Limb (tissue), 2 donors: ENCODE results near the gene STON1.
"Not testable (repeated sequence)": the region's sequence is repeated elsewhere in the genome, so short reads cannot be mapped to it uniquely, and the experiment has no call there.

ENCODE experiments used
- DNase-seq, 2 donors: peaks; one replicate each; pipeline ENCODE4 v3.0.0-alpha.2; 2016; ENCODE audit errors: extremely low spot score in 2 of 2

The STON1 gene

DNA sequence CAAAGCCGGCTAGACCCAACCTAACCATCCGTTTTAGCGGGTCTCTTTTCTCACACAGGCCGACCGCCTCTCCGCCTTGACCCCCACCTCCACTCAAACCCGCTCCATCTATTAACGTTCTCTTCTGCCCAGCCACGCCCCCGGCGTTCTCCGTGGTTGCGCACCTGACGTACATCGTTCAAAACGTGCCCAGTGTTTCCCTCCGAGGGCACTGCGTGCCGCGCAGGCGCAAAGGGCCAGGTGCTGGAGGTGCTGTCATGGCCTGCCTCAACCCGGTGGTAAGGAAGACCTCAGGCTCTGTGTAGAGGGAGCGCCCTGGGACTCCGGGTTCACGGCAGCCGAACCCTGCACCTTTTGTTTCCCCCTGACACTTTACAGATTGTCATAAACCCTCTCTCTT, 87.7 kb downstream of the STON1 start, which contains the start of gene GTF2A1L:
GTF2A1L (plus strand) TSS at position 239 of the 400 bp plus-strand sequence; CDS start at position 258, 19 bp downstream.
- DNase-seq, result no peak

DNA sequence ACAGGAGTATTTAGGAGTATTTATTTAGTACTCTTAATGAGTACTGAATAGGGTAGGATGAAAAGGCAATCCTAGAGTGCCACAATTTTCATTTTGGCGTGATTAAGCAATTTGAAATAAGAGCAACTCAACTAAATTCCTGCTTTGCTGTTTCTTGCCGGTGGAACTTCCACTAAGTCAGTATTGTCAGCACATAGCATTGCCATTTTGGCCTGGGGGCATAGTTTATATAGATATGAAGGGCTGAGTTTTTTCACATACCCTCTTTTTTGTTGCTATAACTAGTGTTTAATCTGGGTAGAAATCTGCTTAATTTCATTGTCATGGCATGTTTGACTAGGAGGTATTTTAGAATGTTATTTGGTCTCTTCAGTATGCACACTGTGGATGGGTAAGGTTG, 89.6 kb downstream of the STON1 start:
- DNase-seq, result no peak

GRCh38 chr2:48620604-48621003, 90.7 kb downstream of the STON1 start:
- no peak for DNase-seq

- not testable (repeated sequence) for DNase-seq
Observed at GRCh38 chr2:48622691-48623090, 92.7 kb downstream of the STON1 start.

- DNase-seq, result no peak
Observed at GRCh38 chr2:48624696-48625095, 94.7 kb downstream of the STON1 start.

DNA sequence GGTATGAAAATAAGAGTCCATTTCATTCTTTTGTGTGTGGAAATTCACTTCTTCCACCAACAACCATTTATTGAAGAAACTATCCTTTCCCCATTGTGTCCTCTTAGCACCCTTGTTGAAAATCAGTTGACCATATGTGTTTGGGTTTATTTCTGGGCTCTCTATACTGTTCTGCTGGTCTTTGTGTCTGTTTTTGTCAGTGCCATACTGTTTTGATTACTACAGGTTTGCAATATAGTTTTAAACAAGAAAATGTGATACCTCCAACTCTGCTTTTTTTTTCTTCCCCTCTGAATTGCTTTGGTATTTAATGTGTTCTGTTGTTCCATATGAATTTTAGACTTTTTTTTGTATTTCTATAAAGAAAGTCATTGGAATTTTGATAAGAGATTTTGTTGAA, 96.1 kb downstream of the STON1 start:
- DNase-seq, result no peak

DNA sequence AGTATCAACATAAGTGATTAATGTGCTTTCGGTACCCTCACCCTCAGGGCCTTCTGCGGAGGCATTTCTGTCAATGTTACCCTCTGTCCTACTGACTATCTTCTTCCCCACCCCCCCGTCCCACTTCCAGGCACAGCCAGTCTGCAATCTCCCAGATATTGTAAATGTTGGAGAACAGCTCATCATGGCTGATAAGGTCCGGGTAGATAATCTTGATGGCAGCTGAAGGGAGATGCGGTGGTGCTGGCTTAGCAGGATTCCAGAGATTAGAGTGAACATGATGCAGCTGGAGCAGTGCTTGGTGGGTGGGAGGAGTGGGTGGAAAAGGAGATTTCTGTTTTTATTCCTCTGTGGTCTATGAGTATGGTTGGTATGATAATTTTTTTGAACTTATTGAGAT, 103.2 kb downstream of the STON1 start:
- DNase-seq, result no peak

- no peak for DNase-seq
Observed at GRCh38 chr2:48635786-48636185, 105.8 kb downstream of the STON1 start.

DNA sequence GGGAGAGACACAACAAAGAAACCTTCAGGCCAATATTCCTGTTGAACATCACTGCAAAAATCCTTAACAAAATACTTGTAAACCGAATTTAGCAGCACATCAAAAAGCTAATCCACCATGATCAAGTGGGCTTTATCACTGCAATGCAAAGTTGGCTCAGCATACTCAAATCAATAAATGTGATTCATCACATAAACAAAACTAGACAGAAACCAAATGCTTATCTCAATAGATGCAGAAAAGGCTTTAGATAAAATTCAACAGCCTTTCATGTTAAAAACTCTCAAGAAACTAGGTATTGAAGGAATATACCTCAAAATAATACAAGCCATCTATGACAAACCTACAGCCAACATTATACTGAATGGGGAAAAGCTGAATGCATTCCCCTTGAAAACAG, 108.3 kb downstream of the STON1 start:
- no peak for DNase-seq
